SK-N-SH (cell line): Measurements from ENCODE around the gene ROBO3. TPM values are rescaled to one million over a fixed set of nuclear protein-coding genes. Genes with fewer than 3 reads are reported as not detected.

ENCODE experiments used
- CTCF ChIA-PET: fragments of 300-600, 350-600 bp; formaldehyde crosslinking; extraction: SDS; loops from one replicate; lab custom pipeline; 2021; lab: Yijun Ruan, JAX
- POLR2A ChIA-PET: fragments of 350-600 bp; sonication (Branson Sonifier 250); formaldehyde crosslinking; extraction: SDS; loops from one replicate; lab custom pipeline; 2020; ENCODE audit warnings: antibody characterized with exemption, inconsistent platforms; lab: Yijun Ruan, JAX
- DNase-seq: peaks from one replicate; pipeline ENCODE4 v3.0.0; 2012
- H2AFZ ChIP-seq: fragments of 200-600 bp; sonication (generic); 2 replicates; pipeline ENCODE4 v1.8.1; 2016; ENCODE audit warnings: antibody characterized with exemption, mild to moderate bottlenecking, low read depth
- H3F3A ChIP-seq: fragments of 200-600 bp; sonication (generic); replicated peaks from 2 replicates; pipeline ENCODE3; 2016; ENCODE audit warnings: antibody characterized with exemption, mild to moderate bottlenecking; ENCODE audit not compliant: insufficient read depth
- H3K27ac ChIP-seq, 2 experiments: fragments of 200-500 bp in 1 of 2; fragments of 200-600 bp in 1 of 2; sonication (Bioruptor generic) in 1 of 2; sonication (generic), shearing (Covaris generic) in 1 of 2; 2 replicates each; pipeline versions ENCODE4 v1.5.1 to v1.6.1; 2014 to 2016; ENCODE audit warnings: low read depth in 2 of 2, inconsistent platforms in 1 of 2, low read length in 1 of 2, mild to moderate bottlenecking in 1 of 2, mixed read lengths in 1 of 2
- H3K27me3 ChIP-seq: fragments of 200-600 bp; sonication (generic), shearing (Covaris generic); 2 replicates; pipeline ENCODE4 v1.6.1; 2016; ENCODE audit warnings: mixed run types; ENCODE audit not compliant: insufficient read depth
- H3K36me3 ChIP-seq, 2 experiments: fragments of 200-500 bp in 1 of 2; fragments of 200-600 bp in 1 of 2; sonication (Bioruptor generic) in 1 of 2; sonication (generic) in 1 of 2; replicated peaks in 1 of 2; 2 replicates each; pipeline versions ENCODE3 to v1.5.1; 2014 to 2016; ENCODE audit warnings: low read length in 1 of 2, mild to moderate bottlenecking in 1 of 2; ENCODE audit not compliant: insufficient read depth in 2 of 2, control insufficient read depth in 1 of 2
- H3K4me1 ChIP-seq, 2 experiments: fragments of 200-500 bp in 1 of 2; fragments of 200-600 bp in 1 of 2; sonication (Bioruptor generic) in 1 of 2; sonication (generic), shearing (Covaris generic) in 1 of 2; 2 replicates each; pipeline versions ENCODE4 v1.5.1 to v1.6.1; 2014 to 2016; ENCODE audit warnings: low read depth in 1 of 2, low read length in 1 of 2, mixed run types in 1 of 2; ENCODE audit not compliant: insufficient read depth in 2 of 2, control insufficient read depth in 1 of 2
- H3K4me2 ChIP-seq: fragments of 200-600 bp; sonication (generic), shearing (Covaris generic); 2 replicates; pipeline ENCODE4 v1.6.1; 2017; ENCODE audit warnings: mixed run types
- H3K4me3 ChIP-seq, 2 experiments: fragments of 200-500 bp in 1 of 2; fragments of 200-600 bp in 1 of 2; sonication (Bioruptor generic) in 1 of 2; sonication (generic), shearing (Covaris generic) in 1 of 2; 2 replicates each; pipeline versions ENCODE4 v1.5.1 to v1.8.1; 2014 to 2016; ENCODE audit warnings: low read depth in 2 of 2, inconsistent platforms in 1 of 2, low read length in 1 of 2, mild to moderate bottlenecking in 1 of 2, mixed read lengths in 1 of 2, moderate library complexity in 1 of 2
- H3K79me2 ChIP-seq: fragments of 200-600 bp; sonication (generic); 2 replicates; pipeline ENCODE4 v1.8.1; 2017; ENCODE audit warnings: mild to moderate bottlenecking; ENCODE audit not compliant: insufficient read depth
- H3K9ac ChIP-seq: fragments of 200-600 bp; sonication (generic); 2 replicates; pipeline ENCODE4 v1.6.1; 2017; ENCODE audit warnings: mixed run types
- H3K9me2 ChIP-seq: fragments of 200-600 bp; sonication (generic); 2 replicates; pipeline ENCODE4 v1.6.1; 2017; ENCODE audit warnings: mixed run types
- H3K9me3 ChIP-seq: fragments of 200-600 bp; sonication (generic); 2 replicates; pipeline ENCODE4 v1.6.1; 2017; ENCODE audit warnings: mixed run types, mild to moderate bottlenecking, moderate library complexity
- H4K20me1 ChIP-seq: fragments of 200-600 bp; sonication (generic); 2 replicates; pipeline ENCODE4 v1.6.1; 2017; ENCODE audit warnings: mild to moderate bottlenecking, mixed run types; ENCODE audit not compliant: insufficient read depth
- CHD2 ChIP-seq: fragments of 150-350 bp; IDR thresholded peaks from 2 replicates; pipeline ENCODE4 v1.6.1; 2018; ENCODE audit warnings: low read length; ENCODE audit not compliant: partially characterized antibody
- EP300 ChIP-seq, 2 experiments: IDR thresholded peaks; 2 replicates each; pipeline versions ENCODE4 v1.4.0 to v1.6.1; 2012; ENCODE audit warnings: borderline replicate concordance in 1 of 2, low read depth in 1 of 2, low read length in 1 of 2
- FOSL2 ChIP-seq: IDR thresholded peaks from 2 replicates; pipeline ENCODE4 v1.4.0; 2012; ENCODE audit warnings: low read depth, mild to moderate bottlenecking, moderate library complexity, borderline replicate concordance
- FOXJ3 ChIP-seq: sonication (generic); formaldehyde crosslinking; IDR thresholded peaks from 2 replicates; pipeline ENCODE4 v1.5.1; 2020; ENCODE audit warnings: mild to moderate bottlenecking, missing genetic modification reagents
- JUND ChIP-seq: IDR thresholded peaks from 2 replicates; pipeline ENCODE4 v1.4.0; 2012
- POLR2AphosphoS5 ChIP-seq: IDR thresholded peaks from 2 replicates; pipeline ENCODE4 v1.6.1; 2012; ENCODE audit warnings: low read depth, low read length
- RAD21 ChIP-seq: IDR thresholded peaks from 2 replicates; pipeline ENCODE4 v1.6.1; 2012; ENCODE audit warnings: mild to moderate bottlenecking, low read length
- RFX5 ChIP-seq: IDR thresholded peaks from 2 replicates; pipeline ENCODE4 v1.6.1; 2012; ENCODE audit warnings: mild to moderate bottlenecking, improper control_type of control experiment, low read length
- SIN3A ChIP-seq: IDR thresholded peaks from 2 replicates; pipeline ENCODE4 v1.6.1; 2012; ENCODE audit warnings: low read depth, mild to moderate bottlenecking, low read length, moderate library complexity, borderline replicate concordance
- SMC3 ChIP-seq: IDR thresholded peaks from 2 replicates; pipeline ENCODE4 v1.6.1; 2012; ENCODE audit warnings: low read depth, low read length, improper control_type of control experiment
- TAF1 ChIP-seq: IDR thresholded peaks from 2 replicates; pipeline ENCODE4 v1.6.1; 2012; ENCODE audit warnings: low read depth, mild to moderate bottlenecking, low read length, moderate library complexity, borderline replicate concordance
- TEAD4 ChIP-seq: IDR thresholded peaks from 2 replicates; pipeline ENCODE4 v1.4.0; 2012; ENCODE audit warnings: mild to moderate bottlenecking, borderline replicate concordance; ENCODE audit not compliant: insufficient read depth
- YY1 ChIP-seq: IDR thresholded peaks from 2 replicates; pipeline ENCODE4 v1.4.0; 2012; ENCODE audit warnings: low read depth, mild to moderate bottlenecking
- WGBS: methylation state at CpG from one replicate; pipeline ENCODE4 v1.1.6; 2017; ENCODE audit warnings: low lambda C conversion rate; 5-methylcytosine and 5-hydroxymethylcytosine counted together
- polyA plus RNA-seq, 3 experiments: library from polyadenylated mRNA; depleted of rRNA; stranded (reverse); fragments of >200 nt; gene quantifications; 2 replicates each; pipeline ENCODE4 v1.2.3, GENCODE V29; 2012
- TF ChIP-seq, protein P1 (sequence below): IDR thresholded peaks from 2 replicates; pipeline ENCODE4 v1.4.0; 2012; ENCODE audit warnings: low read depth, borderline replicate concordance
- TF ChIP-seq, protein P2 (sequence below): IDR thresholded peaks from 2 replicates; pipeline ENCODE4 v1.4.0; 2012; ENCODE audit warnings: low read depth, borderline replicate concordance
- TF ChIP-seq, protein P3 (sequence below): fragments of 200-600 bp; sonication (generic); IDR thresholded peaks from 2 replicates; pipeline ENCODE4 v1.6.1; 2017; ENCODE audit warnings: antibody characterized with exemption, mild to moderate bottlenecking, moderate library complexity

ROBO3 gene
- polyA plus RNA-seq, 1 of the 3 experiments (the other 2 are of a cell fraction) = 59.8 TPM

DNA sequence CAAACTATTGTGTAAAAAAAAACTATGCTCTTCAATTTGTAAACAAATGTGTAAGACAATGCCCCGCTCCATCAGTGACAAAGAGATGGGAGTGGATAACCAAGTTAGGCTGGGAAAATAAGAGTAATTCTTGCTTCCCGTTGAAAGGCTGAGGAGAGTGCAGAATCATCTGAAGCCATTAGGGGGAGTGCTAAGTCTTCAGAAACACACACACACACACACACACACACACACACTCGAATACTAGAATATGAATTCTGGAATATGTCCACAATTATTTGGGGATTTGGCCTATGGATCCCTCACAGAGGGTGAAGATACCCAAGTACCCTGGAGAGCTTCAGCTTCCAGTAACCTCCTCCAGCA is 27.8 kb upstream of the ROBO3 start:
- DNase-seq = peak; percentile 70
- peak overlapping the region; percentile 80 for H3K4me2 ChIP-seq

DNA sequence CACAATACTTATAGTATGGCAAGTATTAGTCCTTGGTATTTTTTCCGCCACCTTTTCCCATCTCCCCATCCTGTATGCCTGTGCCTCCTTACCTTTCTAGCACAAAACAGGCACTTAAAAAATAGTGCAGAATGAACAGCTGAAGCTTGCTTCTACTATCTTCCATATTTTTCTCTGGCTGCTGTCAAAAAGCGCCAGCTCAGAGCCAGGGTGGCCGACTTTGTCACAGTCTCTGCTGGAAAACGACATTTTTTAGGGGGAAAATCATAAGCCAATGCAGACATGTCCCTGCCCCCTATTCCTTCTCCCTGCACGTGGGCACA is 26.5 kb upstream of the ROBO3 start:
- 70% methylated on average over 4 of the region's 5 CpGs for WGBS
- Histone ChIP-seq H3K9ac (no peak overlapping the region), H3K27me3 (peaks cover 14% of the 10 kb centered on the region; the same call in 1 of the 2 replicates), H3K4me2 (no peak overlapping the region), H3K79me2 (no peaks in the 10 kb centered on the region), H3K27ac (no peak overlapping the region), H3K9me3 (no peaks in the 10 kb centered on the region), H4K20me1 (no peaks in the 10 kb centered on the region), H3K36me3 (no peaks in the 10 kb centered on the region), H2AFZ (no peak overlapping the region), H3K4me3 (no peak overlapping the region), H3K4me1 (peaks cover 3 to 14% of the 10 kb centered on the region in 2 experiments; a peak in 2 of 4 replicates), H3F3A (peaks cover 10% of the 10 kb centered on the region), H3K9me2 (no peaks in the 10 kb centered on the region)
- DNase-seq = no peak
- ChIA-PET POLR2A (no interaction called here), CTCF (interaction anchor here (0.9 to 17.8 kb wide), 18 partner anchors 12 to 198 kb away, joined by 3 to 220 read pairs (median 10); partner anchors contain the start of genes ESAM, ROBO3, SIAE and SPA17)
- TF ChIP-seq POLR2AphosphoS5 = no peak
- TF ChIP-seq YY1 = no peak
- no peak for TF ChIP-seq TAF1
- TF ChIP-seq TEAD4 = no peak
- TF ChIP-seq EP300 (IDR thresholded peaks at IDR 0.05; ENCODE audit: borderline replicate concordance in 1 of 2, low read depth in 1 of 2, low read length in 1 of 2) = no peak
- TF ChIP-seq RAD21 = no peak
- no peak for TF ChIP-seq FOSL2
- no peak for TF ChIP-seq SMC3
- TF ChIP-seq SIN3A = no peak

More for the DNA sequence above, 27.8 kb upstream of the ROBO3 start:
- 10% methylated on average over 3 of the region's 3 CpGs for WGBS
- H3K9me2 ChIP-seq = no peaks in the 10 kb centered on the region
- ChIA-PET POLR2A (no interaction called here), CTCF (interaction anchor here (0.7 to 17.8 kb wide), 43 partner anchors 9 to 766 kb away, joined by 3 to 220 read pairs (median 4); partner anchors contain the start of genes ESAM, ROBO3, SIAE and SPA17)
- peak overlapping the region in 1 of 2 experiments; percentile 52; a peak in 2 of 4 replicates for H3K4me3 ChIP-seq
- TF ChIP-seq RFX5 (no peak), JUND (no peak), POLR2AphosphoS5 (no peak), FOXJ3 (no peak), CHD2 (no peak), RAD21 (peak; percentile 77), SMC3 (peak; percentile 65)
- TF ChIP-seq, protein P1, sequence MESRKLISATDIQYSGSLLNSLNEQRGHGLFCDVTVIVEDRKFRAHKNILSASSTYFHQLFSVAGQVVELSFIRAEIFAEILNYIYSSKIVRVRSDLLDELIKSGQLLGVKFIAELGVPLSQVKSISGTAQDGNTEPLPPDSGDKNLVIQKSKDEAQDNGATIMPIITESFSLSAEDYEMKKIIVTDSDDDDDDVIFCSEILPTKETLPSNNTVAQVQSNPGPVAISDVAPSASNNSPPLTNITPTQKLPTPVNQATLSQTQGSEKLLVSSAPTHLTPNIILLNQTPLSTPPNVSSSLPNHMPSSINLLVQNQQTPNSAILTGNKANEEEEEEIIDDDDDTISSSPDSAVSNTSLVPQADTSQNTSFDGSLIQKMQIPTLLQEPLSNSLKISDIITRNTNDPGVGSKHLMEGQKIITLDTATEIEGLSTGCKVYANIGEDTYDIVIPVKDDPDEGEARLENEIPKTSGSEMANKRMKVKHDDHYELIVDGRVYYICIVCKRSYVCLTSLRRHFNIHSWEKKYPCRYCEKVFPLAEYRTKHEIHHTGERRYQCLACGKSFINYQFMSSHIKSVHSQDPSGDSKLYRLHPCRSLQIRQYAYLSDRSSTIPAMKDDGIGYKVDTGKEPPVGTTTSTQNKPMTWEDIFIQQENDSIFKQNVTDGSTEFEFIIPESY = no peak
- TF ChIP-seq, protein P2, sequence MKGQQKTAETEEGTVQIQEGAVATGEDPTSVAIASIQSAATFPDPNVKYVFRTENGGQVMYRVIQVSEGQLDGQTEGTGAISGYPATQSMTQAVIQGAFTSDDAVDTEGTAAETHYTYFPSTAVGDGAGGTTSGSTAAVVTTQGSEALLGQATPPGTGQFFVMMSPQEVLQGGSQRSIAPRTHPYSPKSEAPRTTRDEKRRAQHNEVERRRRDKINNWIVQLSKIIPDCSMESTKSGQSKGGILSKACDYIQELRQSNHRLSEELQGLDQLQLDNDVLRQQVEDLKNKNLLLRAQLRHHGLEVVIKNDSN = no peak
- TF ChIP-seq, protein P3, sequence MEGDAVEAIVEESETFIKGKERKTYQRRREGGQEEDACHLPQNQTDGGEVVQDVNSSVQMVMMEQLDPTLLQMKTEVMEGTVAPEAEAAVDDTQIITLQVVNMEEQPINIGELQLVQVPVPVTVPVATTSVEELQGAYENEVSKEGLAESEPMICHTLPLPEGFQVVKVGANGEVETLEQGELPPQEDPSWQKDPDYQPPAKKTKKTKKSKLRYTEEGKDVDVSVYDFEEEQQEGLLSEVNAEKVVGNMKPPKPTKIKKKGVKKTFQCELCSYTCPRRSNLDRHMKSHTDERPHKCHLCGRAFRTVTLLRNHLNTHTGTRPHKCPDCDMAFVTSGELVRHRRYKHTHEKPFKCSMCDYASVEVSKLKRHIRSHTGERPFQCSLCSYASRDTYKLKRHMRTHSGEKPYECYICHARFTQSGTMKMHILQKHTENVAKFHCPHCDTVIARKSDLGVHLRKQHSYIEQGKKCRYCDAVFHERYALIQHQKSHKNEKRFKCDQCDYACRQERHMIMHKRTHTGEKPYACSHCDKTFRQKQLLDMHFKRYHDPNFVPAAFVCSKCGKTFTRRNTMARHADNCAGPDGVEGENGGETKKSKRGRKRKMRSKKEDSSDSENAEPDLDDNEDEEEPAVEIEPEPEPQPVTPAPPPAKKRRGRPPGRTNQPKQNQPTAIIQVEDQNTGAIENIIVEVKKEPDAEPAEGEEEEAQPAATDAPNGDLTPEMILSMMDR = peak; percentile 60
- TF ChIP-seq, all 33 proteins: peak for 3
- H2AFZ ChIP-seq = peak overlapping the region; percentile 31; the same call in 1 of the 2 replicates
- H3K4me1 ChIP-seq = peaks cover 3 to 4% of the 10 kb centered on the region in 2 experiments; a peak in 2 of 4 replicates
- no peak overlapping the region for H3K9ac ChIP-seq
- H3K36me3 ChIP-seq = no peaks in the 10 kb centered on the region
- H4K20me1 ChIP-seq = no peaks in the 10 kb centered on the region
- H3F3A ChIP-seq = peaks cover 10% of the 10 kb centered on the region
- H3K79me2 ChIP-seq = no peaks in the 10 kb centered on the region
- peaks cover 1% of the 10 kb centered on the region for H3K27me3 ChIP-seq
- peak overlapping the region in 1 of 2 experiments; percentile 54; a peak in 1 of 4 replicates for H3K27ac ChIP-seq
- no peaks in the 10 kb centered on the region for H3K9me3 ChIP-seq
